T1000 (cell line): ENCODE results near the gene HEMK1.
A peak's percentile ranks its signal among the peaks of the same experiment; 100 is the strongest.

Source experiments
- DNase-seq: peaks from one replicate; lab custom pipeline; 2025; ENCODE audit warnings: mixed read lengths; lab: John Stamatoyannopoulos, UW

HEMK1 gene

DNA sequence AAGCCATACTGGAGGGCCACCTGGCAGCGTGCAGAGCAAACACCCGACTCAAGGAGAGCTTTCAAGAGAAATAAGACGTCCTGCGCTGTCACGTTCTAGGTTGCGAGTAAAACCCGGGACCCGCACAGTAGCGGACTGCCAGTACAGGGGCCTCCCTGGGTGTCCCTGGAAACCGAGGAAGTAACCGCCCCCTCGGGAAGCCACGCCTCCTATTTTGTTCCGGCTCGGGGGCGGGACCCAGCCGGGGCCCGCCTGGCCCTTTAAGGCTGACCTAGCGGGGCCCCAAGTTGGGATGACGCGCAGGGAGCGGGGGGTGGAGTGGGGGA is 47.4 kb downstream of the HEMK1 start:
- peak; percentile 80 for DNase-seq

DNA sequence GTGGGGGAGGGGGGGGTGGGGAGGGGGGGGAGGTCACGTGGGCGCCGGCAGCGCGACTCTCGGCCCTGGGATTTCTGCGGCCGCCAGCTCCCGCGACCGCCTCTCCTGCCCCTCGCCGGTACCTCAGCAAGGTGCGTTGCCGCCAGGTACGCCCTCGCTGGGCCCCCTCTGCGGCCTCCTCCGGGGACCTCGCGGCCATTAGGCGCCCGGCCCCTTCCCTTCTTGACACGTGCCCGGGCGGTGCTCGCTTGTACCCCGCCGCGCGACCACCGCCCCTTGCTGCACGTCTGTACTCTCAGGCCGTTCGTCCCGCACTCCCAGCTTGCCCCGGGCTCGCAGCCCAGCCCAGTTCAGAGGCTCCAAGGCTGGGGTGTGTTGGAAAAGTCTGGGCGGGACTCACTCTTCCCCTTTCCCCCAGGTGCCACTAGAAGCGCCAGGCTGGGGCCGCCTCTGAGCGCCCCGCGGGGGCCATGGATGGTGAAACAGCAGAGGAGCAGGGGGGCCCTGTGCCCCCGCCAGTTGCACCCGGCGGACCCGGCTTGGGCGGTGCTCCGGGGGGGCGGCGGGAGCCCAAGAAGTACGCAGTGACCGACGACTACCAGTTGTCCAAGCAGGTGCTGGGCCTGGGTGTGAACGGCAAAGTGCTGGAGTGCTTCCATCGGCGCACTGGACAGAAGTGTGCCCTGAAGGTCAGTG is 47.9 kb downstream of the HEMK1 start, which contains the start of gene MAPKAPK3:
Gene MAPKAPK3 (plus strand): TSS at position 56 of the 696 bp plus-strand sequence. CDS start 415 bp downstream, at position 471.
- DNase-seq, result no peak

DNA sequence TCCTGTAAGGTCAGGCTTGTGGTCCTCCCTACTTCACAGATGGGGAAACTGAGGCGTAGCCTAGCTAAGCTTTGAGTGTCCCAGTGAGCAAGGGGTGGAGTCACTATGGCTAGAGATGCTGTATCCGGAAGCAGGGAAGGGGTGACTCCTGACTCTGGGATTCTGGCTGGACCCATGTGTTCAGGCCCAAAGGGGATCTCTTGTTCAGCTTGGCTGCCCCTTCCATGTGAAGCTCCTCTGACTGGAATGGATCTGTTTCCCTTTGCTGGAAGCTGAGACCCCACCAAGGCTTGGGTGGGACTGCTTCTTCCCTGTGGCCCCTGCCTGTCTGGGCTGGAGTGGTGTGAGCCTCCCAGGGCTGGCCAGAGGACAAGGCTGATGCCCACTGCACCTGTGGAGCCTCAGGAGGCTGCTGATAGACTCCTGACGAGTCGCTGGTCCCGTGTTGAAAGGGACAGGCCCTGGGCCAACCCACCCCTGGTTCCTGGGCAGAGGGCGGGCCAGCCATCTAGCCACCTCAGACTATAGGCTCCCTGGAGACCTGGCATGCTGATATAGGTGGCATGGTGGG is 48.7 kb downstream of the HEMK1 start:
- no peak for DNase-seq

DNA sequence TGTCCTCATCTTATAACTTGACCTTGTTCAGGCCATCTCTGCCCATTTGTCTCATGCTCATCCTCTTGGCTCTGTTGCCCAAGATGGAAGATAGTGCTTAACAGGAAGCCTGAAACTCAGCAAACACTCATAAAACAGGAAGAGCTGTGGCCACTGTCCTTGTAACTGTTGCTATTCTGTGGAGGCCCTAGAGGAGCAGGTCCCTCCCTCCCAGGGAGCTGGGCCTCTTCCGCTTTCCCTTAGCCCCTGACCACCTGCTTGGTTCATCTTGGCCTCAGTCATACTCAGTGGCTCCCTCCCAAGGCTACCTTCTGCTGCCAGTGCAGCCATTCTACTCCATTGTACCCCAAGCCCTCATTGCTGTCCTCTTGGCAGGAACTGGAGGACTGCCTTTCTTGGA is 51.1 kb downstream of the HEMK1 start:
- no peak for DNase-seq

DNA sequence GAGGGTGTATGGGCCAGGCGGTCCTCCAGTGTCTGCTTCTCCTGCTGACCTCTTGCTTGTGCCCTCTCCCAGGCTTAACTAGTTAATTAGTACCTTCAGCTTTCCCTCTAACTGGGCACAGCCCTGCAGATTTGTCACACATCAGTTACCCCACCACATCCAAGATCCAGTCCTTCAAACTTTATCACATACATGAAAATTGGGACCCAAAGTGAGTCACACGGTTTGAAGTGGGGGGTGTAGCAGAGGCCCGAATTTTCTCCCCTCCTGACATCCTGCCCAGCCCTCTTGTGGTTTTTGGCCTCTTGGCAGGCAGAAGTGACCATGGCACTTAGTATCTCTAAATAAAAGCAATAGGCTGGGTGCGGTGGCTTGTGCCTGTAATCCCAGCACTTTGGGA is 51.5 kb downstream of the HEMK1 start:
- DNase-seq, result no peak

DNA sequence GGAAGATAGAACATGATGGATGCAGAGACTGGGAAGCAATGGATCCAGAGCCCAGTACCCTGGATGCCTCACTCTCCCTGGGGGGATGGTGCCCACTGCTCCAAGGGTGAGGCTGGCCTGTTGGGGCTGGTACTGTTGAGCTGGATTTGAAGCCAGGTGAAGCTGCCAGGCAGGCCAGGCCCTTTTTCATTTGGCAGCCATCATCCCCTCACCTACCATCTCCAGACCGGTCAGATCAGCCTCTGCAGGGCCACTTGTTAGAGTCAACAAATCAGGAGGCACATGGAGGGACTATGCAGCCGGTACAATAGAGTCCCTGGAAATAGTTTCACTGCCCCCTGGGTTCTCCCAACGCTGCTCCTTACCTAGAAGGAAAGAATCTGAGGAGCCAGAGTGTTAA is 53.6 kb downstream of the HEMK1 start:
- no peak for DNase-seq

DNA sequence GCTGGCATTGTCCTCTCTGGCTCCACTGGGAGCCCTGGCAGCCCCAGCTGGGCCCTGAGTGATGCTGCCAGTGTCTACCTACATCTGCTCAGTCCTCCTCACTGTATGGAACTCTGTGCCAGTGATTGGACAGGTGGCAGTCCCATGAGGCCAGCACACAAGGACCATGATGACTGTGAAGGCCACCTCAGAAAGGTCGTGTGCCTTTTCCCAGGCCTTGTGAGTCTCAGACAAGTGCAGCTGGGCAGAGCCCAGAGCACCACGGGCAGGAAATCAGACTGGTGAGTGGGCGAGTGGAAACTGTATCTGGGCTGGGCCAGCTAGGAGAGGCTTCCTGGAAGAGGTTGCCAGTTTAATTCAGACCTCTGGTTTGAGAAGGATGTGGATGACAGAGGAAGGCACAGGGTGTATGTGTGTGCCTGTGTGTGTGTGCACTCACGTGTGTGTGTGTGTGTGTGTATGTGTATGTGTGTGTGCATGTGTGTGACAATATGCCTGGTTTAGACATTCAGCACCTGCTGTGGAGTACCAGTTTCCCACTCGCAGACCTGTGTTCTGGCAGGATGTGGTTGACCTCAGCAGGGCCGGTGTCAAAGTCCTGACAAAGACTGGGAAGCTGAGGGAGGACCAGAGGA is 54.6 kb downstream of the HEMK1 start:
- no peak for DNase-seq

DNA sequence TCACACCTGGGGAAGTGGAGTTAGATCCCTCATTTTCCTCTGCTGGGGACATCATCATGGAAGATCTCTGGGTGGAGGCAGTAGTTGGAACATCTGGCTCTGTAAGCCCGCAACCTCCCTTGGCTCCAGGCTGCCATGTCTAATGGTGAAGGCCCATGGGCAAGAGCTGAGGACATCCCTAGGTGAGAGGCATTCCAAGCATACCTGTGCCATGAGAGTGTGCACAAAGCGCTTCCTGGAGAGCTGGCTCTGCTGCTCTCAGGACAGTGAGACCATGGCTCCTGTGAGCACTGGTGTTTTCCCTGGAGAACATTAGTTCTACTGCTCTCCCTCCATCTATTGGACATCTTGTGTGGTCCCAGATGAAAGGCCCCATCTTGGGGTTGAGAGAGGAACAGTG is 55.3 kb downstream of the HEMK1 start:
- no peak for DNase-seq

DNA sequence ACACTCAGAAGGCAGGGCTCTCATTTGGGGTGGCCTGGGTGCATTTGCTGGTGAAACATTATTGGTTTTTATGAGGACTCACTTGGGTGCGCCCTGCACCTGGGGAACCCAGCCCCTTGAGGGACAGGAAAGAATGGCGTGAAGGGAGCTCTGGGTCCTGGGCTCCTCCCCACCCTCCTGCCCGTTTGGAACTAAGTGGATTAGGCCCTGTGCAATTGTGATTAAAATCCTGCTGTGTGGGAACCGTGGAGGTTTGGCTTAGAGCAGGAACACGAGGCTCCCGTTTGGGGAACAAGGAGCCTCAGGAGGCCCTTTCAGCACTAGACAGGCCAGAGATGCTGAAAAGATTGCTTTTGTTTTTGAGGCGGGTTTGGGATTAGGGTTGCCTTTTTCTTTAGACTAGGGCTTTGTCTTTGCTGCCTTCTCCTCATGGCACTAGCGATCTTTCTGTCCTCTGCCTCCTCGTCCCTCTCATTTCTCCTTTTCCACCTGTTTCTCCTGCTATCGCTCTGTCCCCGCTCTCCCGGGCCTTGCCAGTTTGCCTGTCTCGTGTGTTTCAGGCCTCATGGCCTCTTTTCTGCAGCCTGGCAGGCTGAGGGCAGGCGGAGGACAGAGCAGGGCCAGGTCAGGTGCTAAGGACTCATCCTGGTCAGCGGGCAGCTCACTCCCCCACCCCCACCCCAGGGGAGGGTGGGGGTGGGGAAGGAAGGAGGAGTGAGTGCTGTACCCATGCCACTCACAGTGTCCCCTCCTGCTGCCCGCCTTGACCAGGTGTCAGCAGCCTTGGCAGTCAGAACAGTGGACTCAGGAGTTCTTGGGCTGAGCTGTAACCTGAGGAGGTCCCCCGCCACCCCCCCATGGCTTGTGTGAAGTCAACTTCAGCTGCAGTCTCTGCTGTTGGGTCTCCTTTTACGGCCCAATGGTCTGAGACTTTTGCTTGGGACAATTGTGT is 56.2 kb downstream of the HEMK1 start:
- no peak for DNase-seq

DNA sequence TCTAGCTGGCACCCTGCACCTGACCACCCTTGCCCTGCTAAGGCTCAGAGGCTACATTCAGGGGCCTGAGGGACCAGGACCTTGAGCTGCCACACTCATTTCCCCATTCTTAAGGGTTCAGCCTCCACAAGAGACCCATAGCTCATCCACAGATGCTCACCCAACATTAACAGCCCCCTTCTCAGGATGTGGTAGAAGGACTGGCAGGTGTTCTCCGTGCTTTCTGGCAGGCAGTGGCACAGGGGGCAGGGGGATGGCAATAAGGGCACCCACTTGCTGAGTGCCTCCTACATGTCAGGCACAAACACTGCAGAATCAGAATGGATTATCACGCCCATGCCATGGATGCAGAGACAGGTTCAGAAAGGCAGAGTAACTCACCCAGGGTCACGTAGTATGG is 57.1 kb downstream of the HEMK1 start:
- DNase-seq, result no peak

DNA sequence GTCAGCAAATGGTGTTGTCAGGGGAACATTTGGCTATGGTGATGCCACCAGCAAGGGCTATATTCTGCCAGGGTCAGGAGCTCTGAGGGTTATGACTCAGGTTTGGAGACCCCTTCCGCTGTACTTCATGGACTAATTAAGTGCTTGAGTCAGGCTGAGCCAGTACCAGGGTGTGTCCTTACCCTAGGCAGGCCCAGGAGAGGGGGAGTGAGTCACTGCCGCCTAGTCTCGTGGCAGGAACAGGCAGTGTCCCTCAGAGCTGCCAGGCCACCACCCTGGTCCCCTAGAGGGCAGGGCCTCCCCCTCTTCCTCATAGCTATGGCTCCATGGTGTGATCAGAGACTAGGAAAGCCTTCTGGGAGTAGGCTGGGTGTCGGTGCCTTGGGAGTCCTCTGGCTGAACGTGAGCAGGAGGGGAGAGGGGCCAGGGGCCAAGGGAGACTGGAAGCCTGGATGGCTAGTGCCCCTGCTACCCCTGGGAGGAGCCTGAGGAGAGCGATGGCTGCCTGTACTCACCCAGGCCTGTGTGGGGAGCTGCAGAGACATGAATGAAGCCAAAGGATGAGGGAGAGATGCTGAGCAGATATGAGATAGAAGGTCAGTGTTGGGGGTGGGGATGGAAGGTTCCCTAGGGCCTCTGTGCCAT is 58.2 kb downstream of the HEMK1 start:
- peak; percentile 90 for DNase-seq

DNA sequence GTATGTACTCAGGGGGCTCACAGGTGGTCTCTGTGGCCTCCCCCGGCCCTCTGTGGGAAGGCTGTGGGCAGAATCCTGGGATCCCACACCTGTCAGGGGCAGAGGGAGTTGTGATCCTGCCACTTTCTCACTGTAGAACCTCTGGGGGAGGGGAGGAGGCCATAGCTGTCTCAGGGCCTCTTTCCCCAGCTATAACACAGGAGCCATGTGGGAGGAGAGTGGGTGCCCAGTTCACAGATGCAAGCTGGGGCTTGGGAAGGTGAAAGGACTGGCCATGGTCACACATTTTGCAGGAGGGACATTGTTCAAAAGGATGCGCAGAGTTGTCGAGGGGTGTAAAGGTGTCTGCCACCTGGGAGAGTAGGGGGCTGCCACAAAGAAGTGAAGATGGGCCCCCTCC is 59.3 kb downstream of the HEMK1 start:
- no peak for DNase-seq

DNA sequence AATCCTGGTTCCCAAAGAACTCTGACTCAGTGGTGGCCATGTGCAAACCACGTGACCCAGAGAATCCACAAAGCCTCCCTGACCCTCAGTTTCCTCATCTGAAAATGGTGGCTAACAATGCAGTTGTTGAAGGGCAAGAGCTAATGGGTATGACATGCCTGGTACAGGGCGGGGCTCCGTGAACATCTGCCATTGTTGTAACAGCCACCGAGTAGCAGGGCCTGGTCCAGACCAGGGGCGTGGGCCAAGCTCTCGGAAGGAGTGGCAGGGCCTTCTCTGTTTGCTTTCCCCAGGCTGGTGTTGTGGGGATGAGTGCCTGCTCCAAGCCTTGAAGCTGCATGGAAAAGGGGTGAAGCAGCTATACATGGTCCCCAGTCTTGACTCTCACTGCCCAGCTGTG is 61.1 kb downstream of the HEMK1 start:
- DNase-seq, result no peak

DNA sequence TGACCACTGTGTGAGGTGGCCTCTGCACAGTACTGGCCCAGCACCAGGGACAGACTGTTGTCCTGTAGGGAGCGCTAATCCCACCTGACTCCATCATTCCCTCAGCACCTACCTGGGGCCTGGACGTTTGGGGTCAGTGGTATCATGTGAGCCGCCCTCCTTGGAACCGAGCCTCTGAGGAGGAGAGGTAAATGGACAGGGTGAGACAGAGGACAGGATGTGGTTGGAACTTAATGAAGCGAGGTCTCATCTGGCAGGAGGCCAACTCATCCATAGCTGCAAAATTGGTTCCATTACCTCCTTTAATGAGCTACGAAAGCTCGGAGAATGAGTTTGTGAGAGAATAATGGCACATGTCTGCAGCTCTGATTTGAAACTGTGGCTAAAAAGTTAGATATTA is 61.6 kb downstream of the HEMK1 start:
- no peak for DNase-seq

DNA sequence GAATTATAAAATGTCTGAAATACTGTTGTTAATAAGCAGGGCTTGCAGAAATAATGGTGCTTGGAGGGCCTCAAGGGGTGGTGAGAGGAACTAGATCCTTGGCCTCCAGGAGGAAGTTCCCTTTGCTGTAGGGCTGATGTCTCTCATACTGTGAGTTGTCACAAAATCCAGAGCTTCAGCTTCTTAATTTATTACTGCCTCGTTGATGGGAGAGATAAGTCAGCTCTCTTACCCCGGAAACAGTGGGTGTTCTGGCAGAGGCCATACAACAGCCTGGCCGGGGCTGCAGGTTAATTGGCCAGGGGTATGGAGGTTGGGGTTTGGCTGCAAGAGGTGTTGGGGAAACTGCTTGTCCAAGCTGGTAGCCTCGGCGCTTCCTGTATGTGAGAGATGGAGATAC is 63.1 kb downstream of the HEMK1 start:
- DNase-seq, result no peak

DNA sequence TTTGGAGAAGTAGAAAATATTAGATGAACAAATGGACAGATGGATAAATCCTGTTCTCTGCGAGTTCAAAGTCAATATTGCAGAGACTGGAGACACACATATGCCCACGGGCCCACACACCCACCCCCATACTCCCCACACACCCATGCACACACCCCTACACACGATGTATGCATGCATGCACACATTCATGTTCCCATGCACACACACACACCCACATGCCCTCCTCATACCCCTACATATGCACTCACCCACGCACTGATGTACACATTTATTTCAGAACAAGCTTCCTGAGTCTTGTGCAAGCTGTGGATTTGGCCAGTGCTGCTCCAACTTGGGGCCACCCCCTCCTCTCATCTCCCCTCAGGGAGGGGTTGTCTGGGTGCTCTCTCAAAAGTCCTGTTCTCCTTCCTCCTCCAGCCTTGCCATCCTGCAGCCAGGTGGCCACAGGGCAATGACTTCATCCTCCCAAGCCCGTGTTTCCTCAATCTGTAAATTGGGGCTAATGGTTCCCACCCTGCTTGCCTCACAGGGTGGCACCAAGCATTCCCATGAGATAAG is 64.0 kb downstream of the HEMK1 start:
- no peak for DNase-seq

DNA sequence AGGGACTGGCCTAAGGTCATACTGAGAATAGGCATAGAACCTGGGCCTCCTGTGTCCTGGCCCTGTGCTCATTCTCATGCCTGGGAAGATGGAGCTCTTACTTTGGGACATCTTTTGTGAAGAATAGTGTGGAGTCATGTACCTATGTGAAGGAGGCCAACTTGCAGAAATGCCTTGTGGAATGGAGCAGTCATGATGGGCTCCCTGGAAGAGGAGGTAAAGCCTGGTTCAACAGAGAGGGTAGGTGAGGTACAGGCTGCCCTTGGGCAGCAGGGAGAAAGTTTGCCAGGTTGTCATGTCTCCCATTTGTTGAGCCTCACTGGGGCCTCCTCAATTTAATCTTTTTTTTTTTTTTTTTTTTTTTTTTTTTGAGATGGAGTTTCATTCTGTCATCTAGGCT is 65.7 kb downstream of the HEMK1 start:
- DNase-seq, result no peak

DNA sequence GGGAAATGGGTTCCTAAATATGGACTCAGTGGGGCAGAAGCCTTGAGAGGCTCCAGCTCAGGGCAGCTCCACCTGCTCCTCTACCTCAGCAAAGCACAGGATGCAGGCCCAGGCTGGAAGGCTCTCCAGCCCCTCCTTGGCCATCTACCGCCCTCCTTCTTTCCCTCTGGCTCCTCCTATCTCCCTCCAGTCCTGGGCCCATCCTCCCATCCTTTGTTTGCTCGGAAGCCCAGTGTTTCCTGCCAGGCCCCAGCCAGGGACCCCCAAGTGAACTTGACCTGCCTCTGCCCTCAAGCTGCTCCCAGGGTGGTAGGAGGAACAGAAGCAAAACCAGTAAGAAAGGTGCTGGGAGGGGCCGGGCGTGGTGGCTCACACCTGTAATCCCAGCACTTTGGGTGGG is 67.7 kb downstream of the HEMK1 start:
- DNase-seq, result no peak

DNA sequence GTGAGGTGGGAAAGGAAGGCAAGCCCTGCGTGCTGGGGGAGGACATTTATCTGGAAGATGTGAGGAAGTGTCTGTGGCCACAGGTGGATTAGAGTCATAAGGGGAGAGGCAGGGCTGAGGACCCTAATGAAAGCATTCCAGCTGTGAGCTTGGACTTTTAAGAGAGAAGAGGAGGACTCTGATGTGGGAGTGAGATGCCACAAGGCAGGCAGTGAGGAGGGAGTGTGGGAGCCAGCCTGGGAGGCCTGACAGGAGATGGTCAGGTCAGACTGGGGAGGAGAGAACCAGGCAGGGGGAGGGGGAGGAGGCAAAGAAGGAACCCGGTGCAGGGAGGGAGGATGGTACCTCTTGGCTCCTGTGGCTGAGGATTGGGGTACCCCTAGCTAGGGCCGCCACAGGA is 68.6 kb downstream of the HEMK1 start:
- DNase-seq, result no peak

DNA sequence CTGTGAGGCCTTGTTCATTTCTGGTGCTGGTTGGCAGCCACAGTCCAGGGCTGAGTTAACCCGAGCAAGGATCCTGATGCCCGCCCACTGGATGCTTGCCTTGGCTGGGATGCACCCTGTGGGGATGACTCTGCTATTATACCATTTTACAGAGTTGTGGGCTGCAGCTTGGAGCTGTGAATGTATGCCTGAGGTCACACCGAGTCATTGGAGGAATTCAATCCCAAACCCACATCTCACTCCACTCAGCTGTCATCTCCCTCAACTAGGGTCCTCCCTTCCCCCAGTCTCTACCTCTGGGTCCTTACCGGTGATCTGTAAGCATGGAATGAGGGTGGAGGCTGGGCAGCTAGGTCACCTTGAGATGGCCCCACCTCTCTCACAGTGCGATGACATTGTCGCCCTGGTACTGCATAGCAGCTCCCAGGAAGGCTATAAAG is 69.8 kb downstream of the HEMK1 start:
- peak; percentile 69 for DNase-seq

DNA sequence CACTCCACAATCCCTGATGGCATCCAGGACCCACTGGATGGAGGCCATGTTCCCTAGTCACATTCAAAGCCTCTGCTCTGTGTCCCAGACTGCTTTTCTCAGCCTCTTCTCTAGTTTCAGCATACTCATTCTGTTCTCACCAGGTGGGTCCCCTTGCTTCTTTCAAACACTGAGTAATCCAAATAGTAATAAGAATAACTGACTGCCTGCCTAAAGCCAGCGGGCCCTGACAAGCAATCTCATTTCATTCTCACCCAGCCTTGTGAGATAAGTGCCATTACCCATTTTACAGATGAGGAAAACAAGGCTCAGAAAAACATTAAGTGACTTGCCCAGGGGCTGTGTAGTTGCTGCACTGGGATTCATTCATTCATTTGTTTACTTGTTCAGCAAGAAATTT is 73.1 kb downstream of the HEMK1 start:
- no peak for DNase-seq

DNA sequence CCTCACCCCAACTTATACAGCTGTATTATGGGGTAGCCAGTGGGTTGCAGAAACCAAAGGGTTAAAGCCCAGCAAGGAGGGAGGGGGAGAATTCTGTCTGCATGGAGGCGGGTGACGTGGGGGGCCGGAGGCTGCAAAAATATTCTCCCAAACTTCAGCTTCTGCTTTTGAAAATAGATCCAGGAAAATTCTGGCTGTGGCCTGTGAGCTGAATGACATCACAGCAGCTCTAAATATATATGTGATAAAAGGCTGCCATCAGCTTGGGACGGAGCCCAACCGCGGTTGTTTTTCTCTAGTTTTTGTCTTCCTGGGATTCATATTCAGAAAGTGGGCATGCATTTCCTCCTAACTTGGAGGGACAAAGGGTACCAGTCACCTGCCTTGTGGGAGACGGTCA is 75.2 kb downstream of the HEMK1 start:
- no peak for DNase-seq
